H1 (cell line): Measurements from ENCODE around the gene CCDC138. TPM values are rescaled to one million over a fixed set of nuclear protein-coding genes. Genes with fewer than 3 reads are reported as not detected.
"Not testable (repeated sequence)": the region's sequence is repeated elsewhere in the genome, so short reads cannot be mapped to it uniquely, and the experiment has no call there.

ENCODE experiments used
- CTCF ChIA-PET: fragments of 300-600 bp; sonication (Branson Sonifier 250); formaldehyde crosslinking; loops from one replicate; lab custom pipeline; 2021; ENCODE audit not compliant: partially characterized antibody; lab: Charles Lee
- POLR2A ChIA-PET: fragments of 300-600 bp; sonication (Branson Sonifier 250); formaldehyde crosslinking; loops from one replicate; lab custom pipeline; 2021; ENCODE audit warnings: inconsistent platforms; ENCODE audit not compliant: partially characterized antibody; lab: Charles Lee
- DNase-seq, 2 experiments: peaks; one replicate each; pipeline versions ENCODE4 v3.0.0 to v3.0.0-alpha.2; 2010 to 2022; ENCODE audit warnings: low spot score in 2 of 2, low read depth in 1 of 2, mixed read lengths in 1 of 2
- FAIRE-seq: peaks from 2 replicates; lab custom pipeline; 2011; peaks lifted over from hg19 to GRCh38; lab: Jason Lieb, UNC
- H2AFZ ChIP-seq: 2 replicates; pipeline ENCODE4 v1.8.1; 2012; ENCODE audit warnings: low read length, inconsistent platforms
- H2AK5ac ChIP-seq: 2 replicates; pipeline ENCODE4 v1.6.1; 2013; ENCODE audit warnings: low read depth, low read length
- H2BK120ac ChIP-seq: replicated peaks from 2 replicates; pipeline ENCODE3; 2013; ENCODE audit warnings: low read depth, low read length, inconsistent platforms
- H2BK12ac ChIP-seq: 2 replicates; pipeline ENCODE4 v1.6.1; 2013; ENCODE audit warnings: low read depth, low read length
- H2BK15ac ChIP-seq: 2 replicates; pipeline ENCODE4 v1.6.1; 2013; ENCODE audit warnings: low read length
- H2BK20ac ChIP-seq: 2 replicates; pipeline ENCODE4 v1.6.1; 2013; ENCODE audit warnings: low read length
- H2BK5ac ChIP-seq: 2 replicates; pipeline ENCODE4 v1.6.1; 2013; ENCODE audit warnings: low read depth, low read length
- H3K14ac ChIP-seq: 2 replicates; pipeline ENCODE4 v1.6.1; 2013; ENCODE audit warnings: inconsistent platforms; ENCODE audit not compliant: insufficient read length
- H3K18ac ChIP-seq: 2 replicates; pipeline ENCODE4 v1.6.1; 2013; ENCODE audit warnings: low read length; ENCODE audit errors: extremely low read depth
- H3K23ac ChIP-seq: 2 replicates; pipeline ENCODE4 v1.6.1; 2013; ENCODE audit warnings: inconsistent platforms; ENCODE audit not compliant: insufficient read length
- H3K23me2 ChIP-seq: 2 replicates; pipeline ENCODE4 v1.6.1; 2013; ENCODE audit warnings: low read depth, low read length
- H3K27ac ChIP-seq: 2 replicates; pipeline ENCODE4 v1.6.1; 2011; ENCODE audit warnings: low read depth, low read length, inconsistent platforms
- H3K27me3 ChIP-seq, 4 experiments: replicated peaks in 1 of 4; 1 replicate in 1 of 4; 2 replicates in 3 of 4; pipeline versions ENCODE4 v1.6.1 to v1.8.1; 2011 to 2013; ENCODE audit warnings: low read length in 3 of 4, mild to moderate bottlenecking in 3 of 4, inconsistent platforms in 2 of 4, mixed read lengths in 2 of 4, moderate library complexity in 1 of 4; ENCODE audit not compliant: control insufficient read depth in 3 of 4, insufficient read depth in 3 of 4; ENCODE audit errors: extremely low read depth in 1 of 4
- H3K36me3 ChIP-seq, 4 experiments: 2 replicates each; pipeline versions ENCODE4 v1.6.1 to v1.8.1; 2011 to 2013; ENCODE audit warnings: mild to moderate bottlenecking in 4 of 4, low read length in 3 of 4, moderate library complexity in 2 of 4, control low read depth in 1 of 4, inconsistent platforms in 1 of 4; ENCODE audit not compliant: insufficient read depth in 4 of 4, control insufficient read depth in 2 of 4
- H3K4ac ChIP-seq: replicated peaks from 2 replicates; pipeline ENCODE3; 2013; ENCODE audit warnings: low read length, low read depth, mixed read lengths, inconsistent platforms; ENCODE audit not compliant: insufficient read length
- H3K4me1 ChIP-seq, 4 experiments: replicated peaks in 1 of 4; 1 replicate in 1 of 4; 2 replicates in 3 of 4; pipeline versions ENCODE4 v1.6.1 to v1.8.1; 2011 to 2013; ENCODE audit warnings: low read length in 3 of 4, inconsistent platforms in 2 of 4, mixed read lengths in 1 of 4; ENCODE audit not compliant: insufficient read depth in 4 of 4, control insufficient read depth in 3 of 4
- H3K4me2 ChIP-seq, 2 experiments: 2 replicates each; pipeline versions ENCODE4 v1.6.1 to v1.8.1; 2011 to 2013; ENCODE audit warnings: low read depth in 2 of 2, low read length in 2 of 2, control low read depth in 1 of 2, inconsistent platforms in 1 of 2, mild to moderate bottlenecking in 1 of 2; ENCODE audit not compliant: insufficient read depth in 1 of 2
- H3K4me3 ChIP-seq, 4 experiments: fragments of 200-600, 300-600 bp in 1 of 4; sonication (generic), shearing (Covaris generic), sonication (Bioruptor Twin) in 1 of 4; 2 replicates each; pipeline versions ENCODE4 v1.5.1 to v1.8.1; 2011 to 2016; ENCODE audit warnings: low read length in 4 of 4, low read depth in 3 of 4, control low read depth in 2 of 4, inconsistent platforms in 2 of 4, mild to moderate bottlenecking in 2 of 4, mixed read lengths in 1 of 4, moderate library complexity in 1 of 4; ENCODE audit not compliant: insufficient read depth in 2 of 4; ENCODE audit errors: extremely low read depth in 1 of 4
- H3K56ac ChIP-seq: replicated peaks from 2 replicates; pipeline ENCODE3; 2013; ENCODE audit warnings: low read depth, mild to moderate bottlenecking, mixed read lengths, low read length, inconsistent platforms; ENCODE audit not compliant: insufficient read length
- H3K79me1 ChIP-seq: 2 replicates; pipeline ENCODE4 v1.6.1; 2013; ENCODE audit warnings: low read depth, low read length, control low read depth
- H3K79me2 ChIP-seq, 2 experiments: 2 replicates each; pipeline versions ENCODE4 v1.6.1 to v1.8.1; 2012 to 2013; ENCODE audit warnings: low read length in 2 of 2, mild to moderate bottlenecking in 2 of 2, inconsistent platforms in 1 of 2; ENCODE audit not compliant: insufficient read depth in 2 of 2, control insufficient read depth in 1 of 2
- H3K9ac ChIP-seq, 4 experiments: replicated peaks in 1 of 4; 1 replicate in 1 of 4; 2 replicates in 3 of 4; pipeline versions ENCODE4 v1.6.1 to v1.8.1; 2011 to 2013; ENCODE audit warnings: low read depth in 3 of 4, low read length in 3 of 4, control low read depth in 2 of 4, mild to moderate bottlenecking in 2 of 4, moderate library complexity in 2 of 4, inconsistent platforms in 1 of 4; ENCODE audit errors: extremely low read depth in 1 of 4
- H3K9me3 ChIP-seq, 2 experiments: 2 replicates each; pipeline versions ENCODE4 v1.6.1 to v1.8.1; 2012 to 2013; ENCODE audit warnings: mild to moderate bottlenecking in 2 of 2, moderate library complexity in 2 of 2, control low read depth in 1 of 2, inconsistent platforms in 1 of 2, low read depth in 1 of 2, low read length in 1 of 2, mixed read lengths in 1 of 2; ENCODE audit not compliant: insufficient read depth in 2 of 2
- H4K20me1 ChIP-seq, 2 experiments: replicated peaks in 1 of 2; 2 replicates each; pipeline versions ENCODE3 to v1.8.1; 2011 to 2013; ENCODE audit warnings: inconsistent platforms in 2 of 2, low read length in 2 of 2, mild to moderate bottlenecking in 1 of 2; ENCODE audit not compliant: insufficient read depth in 2 of 2, control insufficient read depth in 1 of 2
- H4K5ac ChIP-seq: 2 replicates; pipeline ENCODE4 v1.6.1; 2013; ENCODE audit warnings: low read length, low read depth, mixed read lengths, inconsistent platforms; ENCODE audit not compliant: insufficient read length
- H4K8ac ChIP-seq: 2 replicates; pipeline ENCODE4 v1.8.0; 2013; ENCODE audit warnings: mild to moderate bottlenecking, moderate library complexity, low read length, inconsistent platforms; ENCODE audit not compliant: insufficient read depth; ENCODE audit errors: extremely low read depth
- H4K91ac ChIP-seq: replicated peaks from 2 replicates; pipeline ENCODE3; 2013; ENCODE audit warnings: low read length, mixed read lengths, inconsistent platforms; ENCODE audit not compliant: insufficient read length
- WGBS, 2 experiments: shearing (Covaris generic) in 1 of 2; methylation state at CpG; one replicate each; pipeline versions ENCODE4 v1.1.6 to v1.1.7; 2013 to 2015; ENCODE audit warnings: low lambda C conversion rate in 2 of 2, mixed read lengths in 2 of 2, inconsistent platforms in 1 of 2, low coverage in 1 of 2, missing lambda C conversion rate in 1 of 2; ENCODE audit not compliant: insufficient replicate concordance in 2 of 2, insufficient coverage in 1 of 2, insufficient read length in 1 of 2; ENCODE audit errors: extremely low coverage in 1 of 2, missing lambda C conversion rate in 1 of 2; 5-methylcytosine and 5-hydroxymethylcytosine counted together
- polyA plus RNA-seq, 7 experiments: library from polyadenylated mRNA; depleted of rRNA in 3 of 7; stranded (reverse) in 5 of 7; unstranded in 2 of 7; fragments of >200 nt in 5 of 7; fragments of 200-250 nt in 2 of 7; gene quantifications; 1 replicate in 5 of 7; 2 replicates in 1 of 7; 4 replicates in 1 of 7; pipeline versions ENCODE4 v1.2.1 to v1.2.3, GENCODE V29; 2011 to 2013; ENCODE audit warnings: missing spikeins in 2 of 7, mixed read lengths in 2 of 7
- total RNA-seq: library from RNA; stranded (reverse); fragmentation: NEBNext Ultra II Directional; extraction: Animal tissue kit (Norgen Biotek cat#: 25700); gene quantifications from 2 replicates; pipeline ENCODE4 v1.2.1, GENCODE V29; 2021

CCDC138 gene
- total and polyA plus RNA-seq, 2 of the 8 experiments (the other 6 are each of a cell fraction or from before 2014, with no cell fraction given): 8.3 to 29.8 TPM

DNA sequence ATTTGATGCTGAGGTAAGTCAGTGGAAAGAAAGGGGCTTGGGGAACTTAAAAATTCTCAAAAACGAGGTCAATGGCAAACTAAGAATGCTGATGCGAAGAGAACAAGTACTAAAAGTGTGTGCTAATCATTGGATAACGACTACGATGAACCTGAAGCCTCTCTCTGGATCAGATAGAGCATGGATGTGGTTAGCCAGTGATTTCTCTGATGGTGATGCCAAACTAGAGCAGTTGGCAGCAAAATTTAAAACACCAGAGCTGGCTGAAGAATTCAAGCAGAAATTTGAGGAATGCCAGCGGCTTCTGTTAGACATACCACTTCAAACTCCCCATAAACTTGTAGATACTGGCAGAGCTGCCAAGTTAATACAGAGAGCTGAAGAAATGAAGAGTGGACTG, 19.9 kb upstream of the CCDC138 start:
- H3K56ac ChIP-seq, H2BK20ac ChIP-seq, H2AFZ ChIP-seq, H3K79me2 ChIP-seq, H3K79me1 ChIP-seq, H2BK120ac ChIP-seq, H3K23ac ChIP-seq, H3K27me3 ChIP-seq, H3K4me3 ChIP-seq, H3K4ac ChIP-seq, DNase-seq, H3K9ac ChIP-seq, H3K23me2 ChIP-seq, H4K8ac ChIP-seq, POLR2A ChIA-PET, CTCF ChIA-PET, H2BK5ac ChIP-seq, H3K18ac ChIP-seq, H3K4me2 ChIP-seq, H4K20me1 ChIP-seq, FAIRE-seq, H4K91ac ChIP-seq, H2AK5ac ChIP-seq, H2BK12ac ChIP-seq, H2BK15ac ChIP-seq, H3K27ac ChIP-seq, H4K5ac ChIP-seq, H3K4me1 ChIP-seq, H3K14ac ChIP-seq, H3K9me3 ChIP-seq: not testable (repeated sequence)
- 93% methylated on average over 4 of the region's 5 CpGs; no CpG with 5 or more reads in 1 of the 2 experiments for WGBS, 2 experiments
- H3K36me3 ChIP-seq: peaks cover 21 to 39% (median 32%) of the 10 kb centered on the region in 4 experiments

DNA sequence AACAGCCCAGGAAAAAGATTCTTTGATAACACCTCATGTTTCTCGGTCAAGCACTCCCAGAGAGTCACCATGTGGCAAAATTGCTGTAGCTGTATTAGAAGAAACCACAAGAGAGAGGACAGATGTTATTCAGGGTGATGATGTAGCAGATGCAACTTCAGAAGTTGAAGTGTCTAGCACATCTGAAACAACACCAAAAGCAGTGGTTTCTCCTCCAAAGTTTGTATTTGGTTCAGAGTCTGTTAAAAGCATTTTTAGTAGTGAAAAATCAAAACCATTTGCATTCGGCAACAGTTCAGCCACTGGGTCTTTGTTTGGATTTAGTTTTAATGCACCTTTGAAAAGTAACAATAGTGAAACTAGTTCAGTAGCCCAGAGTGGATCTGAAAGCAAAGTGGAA, 18.7 kb upstream of the CCDC138 start:
- H3K9me3 ChIP-seq, H3K4me3 ChIP-seq, H4K5ac ChIP-seq, H3K79me2 ChIP-seq, H2BK15ac ChIP-seq, H4K8ac ChIP-seq, H2BK20ac ChIP-seq, H3K27ac ChIP-seq, H4K20me1 ChIP-seq, H3K23ac ChIP-seq, H2BK5ac ChIP-seq, H3K9ac ChIP-seq, H3K4me1 ChIP-seq, H3K56ac ChIP-seq, H3K4ac ChIP-seq, H2BK120ac ChIP-seq, H2AFZ ChIP-seq, H3K27me3 ChIP-seq, H2AK5ac ChIP-seq, FAIRE-seq, H4K91ac ChIP-seq, H3K14ac ChIP-seq, H3K4me2 ChIP-seq, DNase-seq, POLR2A ChIA-PET, H2BK12ac ChIP-seq, H3K18ac ChIP-seq, H3K23me2 ChIP-seq, CTCF ChIA-PET, H3K79me1 ChIP-seq: not testable (repeated sequence)
- peaks cover 21 to 49% (median 36%) of the 10 kb centered on the region in 4 experiments for H3K36me3 ChIP-seq
- whole genome bisulfite sequencing, 2 experiments: 90% methylated on average over 1 of the region's 2 CpGs; no CpG with 5 or more reads in 1 of the 2 experiments
